ENCODE data around the gene AFDN.

AFDN gene

GRCh38 chr6:167826896-167827582 is at the start of gene AFDN:
TSS of gene AFDN (plus strand) at chr6:167826911. CDS start at chr6:167827133, 222 bp downstream.
- no peak for DNase-seq

- DNase-seq = no peak
Measured at GRCh38 chr6:167778497-167779128, 48.1 kb upstream of the AFDN start.

- no peak for DNase-seq
Measured at GRCh38 chr6:167779129-167779992, 47.4 kb upstream of the AFDN start.

- no peak for DNase-seq
Measured at GRCh38 chr6:167779993-167780655, 46.6 kb upstream of the AFDN start.

- no peak for DNase-seq
Measured at GRCh38 chr6:167781066-167781767, 45.5 kb upstream of the AFDN start.

- no peak for DNase-seq
Measured at GRCh38 chr6:167781868-167782267, 44.8 kb upstream of the AFDN start.

GRCh38 chr6:167782698-167783517 is 43.8 kb upstream of the AFDN start:
- DNase-seq = no peak

GRCh38 chr6:167786853-167787675 is 39.6 kb upstream of the AFDN start:
- peak; percentile 5 for DNase-seq

GRCh38 chr6:167787896-167788562 is 38.7 kb upstream of the AFDN start:
- no peak for DNase-seq

GRCh38 chr6:167788563-167788903 is 38.2 kb upstream of the AFDN start:
- no peak for DNase-seq

- no peak for DNase-seq
Measured at GRCh38 chr6:167789358-167789757, 37.4 kb upstream of the AFDN start.

- no peak for DNase-seq
Measured at GRCh38 chr6:167791091-167791779, 35.5 kb upstream of the AFDN start.

GRCh38 chr6:167791780-167792478 is 34.8 kb upstream of the AFDN start:
- DNase-seq = no peak

GRCh38 chr6:167793421-167793820 is 33.3 kb upstream of the AFDN start:
- DNase-seq = no peak

- DNase-seq = no peak
Measured at GRCh38 chr6:167794161-167795157, 32.3 kb upstream of the AFDN start.

- DNase-seq = no peak
Measured at GRCh38 chr6:167795321-167795811, 31.3 kb upstream of the AFDN start.

GRCh38 chr6:167795874-167796191 is 30.9 kb upstream of the AFDN start:
- no peak for DNase-seq

Data from NCI-H2227 treated with DMSO at 0.1 percent for 48 hours (cell line).